SU-DHL-6 (cell line): ENCODE measurements around the gene HS6ST2.

Source experiments
- CTCF ChIP-seq: fragments of 200-600 bp; sonication (generic); IDR thresholded peaks from one replicate; pipeline ENCODE4 v1.5.1; 2017; ENCODE audit warnings: antibody characterized with exemption, mild to moderate bottlenecking, low read length, moderate library complexity; ENCODE audit not compliant: insufficient read depth, poor library complexity, severe bottlenecking
- EZH2phosphoT487 ChIP-seq: fragments of 200-600 bp; sonication (generic), shearing (Covaris generic); conservative IDR thresholded peaks from 2 replicates; pipeline ENCODE4 v1.6.1; 2018; ENCODE audit warnings: mild to moderate bottlenecking, antibody characterized with exemption, low read length, moderate library complexity, mixed read lengths

GRCh38 chrX:132668178-132668577 is 290.3 kb downstream of the HS6ST2 start:
- no peak for TF ChIP-seq CTCF
- TF ChIP-seq EZH2phosphoT487: no peak
